Left hindlimb (tissue), 1 donor: ENCODE measurements around the gene MRPL37.
"Not testable (repeated sequence)": the region's sequence is repeated elsewhere in the genome, so short reads cannot be mapped to it uniquely, and the experiment has no call there.

Experiments
- DNase-seq: peaks from one replicate; pipeline ENCODE4 v3.0.0-alpha.2; 2018

The MRPL37 gene

GRCh38 chr1:54220004-54220811 lies 20.2 kb downstream of the MRPL37 start:
- DNase-seq, result no peak

DNA sequence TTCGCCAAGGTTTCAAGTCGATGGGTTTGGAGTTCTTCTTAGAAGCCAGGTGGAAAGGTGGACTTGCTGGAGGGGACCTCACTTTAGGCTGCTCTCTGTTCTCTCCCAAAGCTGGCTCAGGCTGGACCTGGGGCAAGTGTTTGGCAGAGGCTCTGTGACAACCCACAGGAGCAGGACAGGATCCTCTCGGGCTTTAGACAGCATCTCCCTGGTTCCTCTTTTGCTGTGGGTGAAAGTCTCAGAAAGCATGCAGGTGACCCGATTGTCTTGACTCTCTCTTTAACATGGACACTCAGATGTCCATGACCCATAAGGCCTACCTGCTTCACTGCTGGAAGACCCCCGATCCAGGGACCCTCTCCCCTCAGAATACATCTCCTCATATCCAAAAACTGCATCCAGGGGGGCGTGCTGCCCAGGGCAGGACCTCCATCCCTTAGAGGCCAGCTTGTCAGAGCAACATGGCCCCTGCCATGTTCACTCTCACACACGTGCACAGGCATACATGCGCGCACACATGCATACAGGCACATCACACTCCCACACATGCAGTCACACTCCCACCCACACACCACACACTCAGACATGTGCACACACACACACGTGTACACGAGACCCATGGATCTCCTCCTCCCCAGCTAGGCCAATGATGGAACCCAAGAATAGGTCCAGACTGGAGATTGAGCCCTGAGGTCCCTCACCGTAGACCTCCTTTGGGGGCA lies 21.3 kb downstream of the MRPL37 start:
- no peak for DNase-seq

GRCh38 chr1:54221867-54222484 lies 22.0 kb downstream of the MRPL37 start:
- no peak for DNase-seq

- DNase-seq, result no peak
Measured at GRCh38 chr1:54222711-54223110, 22.7 kb downstream of the MRPL37 start.

GRCh38 chr1:54223441-54224202 lies 23.7 kb downstream of the MRPL37 start:
- no peak for DNase-seq

DNA sequence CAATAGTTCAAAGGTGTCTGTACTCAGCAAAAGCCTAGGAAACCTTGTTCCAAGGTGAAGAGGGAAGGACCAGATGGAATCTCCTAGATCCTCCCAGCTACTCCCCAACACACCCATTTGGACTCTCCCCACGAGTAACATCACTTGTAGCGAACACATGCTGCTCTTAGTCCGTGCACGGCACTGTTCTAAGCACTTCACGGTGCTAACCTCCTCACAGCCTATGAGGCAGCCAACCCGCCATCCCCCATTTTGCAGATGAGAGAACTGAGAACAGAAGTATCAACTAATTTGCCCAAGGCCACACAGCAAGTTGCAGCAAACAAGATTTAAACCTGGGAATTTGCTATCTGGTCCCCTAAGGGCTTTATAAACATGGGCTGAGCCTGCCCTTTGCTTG lies 24.3 kb downstream of the MRPL37 start:
- no peak for DNase-seq

DNA sequence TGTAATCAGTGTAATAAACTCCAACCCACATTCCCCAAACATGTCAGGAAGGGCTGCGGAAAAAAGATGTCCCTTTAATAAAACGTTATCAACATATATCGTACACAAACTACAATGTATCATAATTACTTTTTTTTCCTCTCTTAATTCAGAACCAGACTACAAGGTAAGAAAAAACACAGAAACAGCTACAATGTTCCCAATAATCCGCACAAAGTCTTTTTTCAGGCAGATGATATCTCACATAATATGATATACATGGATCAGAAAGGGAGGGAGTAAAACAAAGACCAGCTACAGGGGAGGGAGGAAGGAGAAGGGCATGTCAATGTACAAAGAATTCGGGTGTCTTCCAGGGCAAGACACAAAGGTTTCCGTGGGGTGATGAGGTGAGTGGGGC lies 25.4 kb downstream of the MRPL37 start:
- DNase-seq, result no peak

GRCh38 chr1:54225986-54226559 lies 26.1 kb downstream of the MRPL37 start:
- DNase-seq, result no peak

- no peak for DNase-seq
Measured at GRCh38 chr1:54227091-54227602, 27.2 kb downstream of the MRPL37 start.

GRCh38 chr1:54227891-54228310 lies 27.9 kb downstream of the MRPL37 start:
- no peak for DNase-seq

DNA sequence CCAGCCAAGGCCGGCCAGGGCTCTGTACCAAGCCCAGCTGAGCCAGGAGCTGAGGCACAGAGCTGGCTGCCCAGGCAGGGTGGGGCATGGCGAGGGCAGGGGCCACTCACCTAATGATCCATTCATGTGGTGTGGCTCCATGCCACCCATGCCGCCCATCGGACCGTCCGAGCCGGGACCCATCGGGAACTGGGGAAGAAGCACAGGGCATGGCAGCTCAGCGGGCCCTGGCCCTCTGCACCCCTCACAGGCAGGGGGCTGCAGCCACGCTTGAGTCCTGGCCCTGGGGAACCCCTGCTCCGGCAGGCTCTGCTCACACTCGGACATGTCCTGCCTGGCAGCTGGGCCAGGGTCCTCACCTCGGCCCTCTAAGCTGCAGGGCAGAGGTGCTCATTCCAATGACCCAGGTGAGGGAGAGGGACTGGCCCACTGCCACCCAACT lies 28.7 kb downstream of the MRPL37 start:
- no peak for DNase-seq

DNA sequence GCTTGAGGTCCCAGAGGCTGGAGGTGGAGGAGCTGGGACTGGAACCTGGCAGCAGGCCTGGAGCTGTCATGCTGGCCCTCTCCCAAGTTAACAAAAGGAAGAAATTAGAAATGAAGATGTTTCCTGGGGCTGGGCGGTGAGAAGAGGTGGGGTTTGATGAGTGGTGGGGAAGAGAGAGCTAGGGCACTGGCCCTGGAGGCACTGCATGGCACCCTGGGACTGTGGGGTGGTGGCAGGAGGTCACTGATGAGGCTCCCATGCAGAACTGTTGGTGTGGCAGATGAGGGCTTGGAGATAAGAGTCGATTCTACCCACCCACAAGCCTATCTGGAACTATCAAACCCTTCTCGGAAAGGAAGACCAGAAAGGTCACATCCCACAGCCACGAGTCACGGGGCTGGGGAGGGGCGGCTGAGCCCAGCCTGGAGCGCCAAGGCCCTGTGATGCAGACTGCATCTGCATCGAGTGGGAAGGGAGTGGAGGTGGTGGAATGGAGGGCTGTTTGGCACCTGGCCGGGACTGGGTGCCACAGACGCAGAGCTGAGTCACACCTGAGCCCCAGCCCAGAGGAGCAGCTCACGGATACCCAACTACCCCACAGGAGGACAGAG lies 29.4 kb downstream of the MRPL37 start:
- DNase-seq, result no peak

GRCh38 chr1:54230507-54231339 lies 30.8 kb downstream of the MRPL37 start:
- no peak for DNase-seq

- DNase-seq, result not testable (repeated sequence)
Measured at GRCh38 chr1:54233196-54233595, 33.2 kb downstream of the MRPL37 start.

GRCh38 chr1:54234284-54234683 lies 34.3 kb downstream of the MRPL37 start:
- no peak for DNase-seq

GRCh38 chr1:54237586-54237985 lies 37.6 kb downstream of the MRPL37 start:
- DNase-seq, result no peak

GRCh38 chr1:54238353-54239034 lies 38.5 kb downstream of the MRPL37 start:
- no peak for DNase-seq

DNA sequence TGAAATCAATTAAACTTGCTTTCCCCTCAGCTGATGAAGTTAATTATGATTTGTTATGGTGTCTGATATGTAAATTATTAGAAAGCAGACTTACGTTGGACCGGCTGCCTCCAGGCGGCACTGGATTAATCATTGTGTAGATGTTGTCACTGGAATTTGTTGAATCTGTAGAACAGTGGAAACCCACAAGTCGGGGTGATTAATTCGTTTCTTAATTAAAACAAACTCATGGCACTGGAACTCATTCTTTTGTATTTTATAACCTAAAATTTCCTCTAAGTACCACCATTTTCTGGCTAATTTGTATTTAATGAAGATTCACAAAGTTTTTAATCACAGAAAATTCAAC lies 39.0 kb downstream of the MRPL37 start:
- no peak for DNase-seq

- DNase-seq, result no peak
Measured at GRCh38 chr1:54239631-54240031, 39.7 kb downstream of the MRPL37 start.

DNA sequence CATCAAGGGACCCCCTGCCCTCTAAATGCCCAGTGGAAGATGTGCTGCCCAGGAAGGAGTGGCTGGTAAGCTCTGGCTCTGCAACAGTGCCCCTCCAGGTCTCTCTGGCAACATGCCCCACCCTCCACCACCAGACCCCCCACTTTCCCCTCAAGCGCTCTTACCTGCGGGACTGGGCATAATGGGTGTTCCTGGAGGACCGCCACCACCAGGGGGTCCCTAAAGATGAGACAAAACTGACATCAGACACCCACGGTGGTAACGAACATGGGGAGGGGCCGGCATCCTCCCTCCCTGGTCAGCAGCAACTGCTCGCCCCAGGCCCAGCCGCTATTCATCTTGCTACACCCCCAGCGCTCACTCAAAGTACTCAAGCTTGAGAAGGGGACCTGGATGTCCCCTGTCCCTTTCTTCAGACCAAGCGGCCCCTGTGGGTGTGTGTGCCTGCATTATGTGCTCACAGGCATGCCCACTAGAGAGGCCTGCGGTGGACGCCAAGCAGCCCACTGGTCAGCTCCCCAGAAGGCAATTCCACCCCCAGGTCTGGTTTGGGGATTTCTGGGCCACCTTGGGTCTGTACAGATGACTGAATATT lies 40.9 kb downstream of the MRPL37 start:
- no peak for DNase-seq
